NCI-H2107 (cell line): ENCODE data around the gene SLC11A1.

Source experiments
- DNase-seq: peaks from one replicate; lab custom pipeline; 2025; lab: John Stamatoyannopoulos, UW

Gene SLC11A1

DNA sequence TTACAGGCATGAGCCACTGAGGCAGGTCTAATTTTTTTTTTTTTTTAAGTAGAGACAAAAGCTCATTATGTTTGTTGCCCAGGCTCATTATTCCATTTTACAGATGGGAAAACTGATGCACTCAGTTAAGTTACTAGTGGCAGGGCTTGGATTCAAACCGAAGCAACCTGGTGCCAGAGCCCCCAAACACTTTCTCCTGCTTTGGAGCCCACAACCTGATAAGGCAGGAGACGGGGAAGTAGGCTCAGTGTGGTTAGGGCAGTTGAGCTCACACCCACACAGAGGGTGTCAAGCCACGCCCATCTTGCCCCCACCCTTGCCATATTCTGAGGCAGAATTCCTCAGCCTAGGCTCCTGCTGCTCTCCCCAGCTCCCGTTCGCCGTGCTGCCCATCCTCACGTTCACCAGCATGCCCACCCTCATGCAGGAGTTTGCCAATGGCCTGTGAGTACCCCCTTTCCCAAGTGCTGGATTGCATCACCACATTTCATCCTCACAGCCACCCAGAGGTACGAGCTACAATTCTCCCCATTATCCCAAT, 11.7 kb downstream of the SLC11A1 start:
- DNase-seq = no peak

DNA sequence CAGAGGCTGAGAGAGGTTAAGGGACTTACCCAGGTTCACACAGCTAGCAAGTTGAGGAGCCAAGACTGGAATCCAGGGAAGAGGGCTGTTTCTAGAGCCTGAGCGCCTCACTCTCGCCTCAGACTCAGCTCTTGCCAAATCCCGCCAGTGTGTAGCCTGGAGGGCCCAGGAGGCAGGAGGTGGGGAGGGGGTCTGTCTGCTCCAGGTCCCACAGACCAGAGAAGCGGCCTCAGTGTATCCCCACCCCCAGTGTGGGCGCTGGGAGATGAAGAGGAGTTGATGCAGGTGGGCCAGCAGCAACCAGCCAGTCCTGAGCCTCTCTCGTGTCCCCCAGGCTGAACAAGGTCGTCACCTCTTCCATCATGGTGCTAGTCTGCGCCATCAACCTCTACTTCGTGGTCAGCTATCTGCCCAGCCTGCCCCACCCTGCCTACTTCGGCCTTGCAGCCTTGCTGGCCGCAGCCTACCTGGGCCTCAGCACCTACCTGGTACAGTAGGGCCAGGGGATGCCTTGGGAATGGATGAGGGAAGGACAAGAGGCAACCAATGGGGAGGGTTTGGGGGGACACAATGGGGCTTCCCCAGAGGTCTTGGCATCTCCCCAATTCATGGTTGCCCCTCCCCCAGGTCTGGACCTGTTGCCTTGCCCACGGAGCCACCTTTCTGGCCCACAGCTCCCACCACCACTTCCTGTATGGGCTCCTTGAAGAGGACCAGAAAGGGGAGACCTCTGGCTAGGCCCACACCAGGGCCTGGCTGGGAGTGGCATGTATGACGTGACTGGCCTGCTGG, 12.4 kb downstream of the SLC11A1 start:
- DNase-seq = no peak

DNA sequence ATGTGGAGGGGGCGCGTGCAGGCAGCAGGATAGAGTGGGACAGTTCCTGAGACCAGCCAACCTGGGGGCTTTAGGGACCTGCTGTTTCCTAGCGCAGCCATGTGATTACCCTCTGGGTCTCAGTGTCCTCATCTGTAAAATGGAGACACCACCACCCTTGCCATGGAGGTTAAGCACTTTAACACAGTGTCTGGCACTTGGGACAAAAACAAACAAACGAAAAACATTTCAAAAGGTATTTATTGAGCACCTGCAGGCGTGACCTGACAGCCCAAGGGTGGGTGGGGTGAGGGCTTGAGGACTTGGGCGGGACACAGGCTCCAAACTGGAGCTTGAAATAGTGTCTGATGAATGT, 13.0 kb downstream of the SLC11A1 start:
- no peak for DNase-seq

DNA sequence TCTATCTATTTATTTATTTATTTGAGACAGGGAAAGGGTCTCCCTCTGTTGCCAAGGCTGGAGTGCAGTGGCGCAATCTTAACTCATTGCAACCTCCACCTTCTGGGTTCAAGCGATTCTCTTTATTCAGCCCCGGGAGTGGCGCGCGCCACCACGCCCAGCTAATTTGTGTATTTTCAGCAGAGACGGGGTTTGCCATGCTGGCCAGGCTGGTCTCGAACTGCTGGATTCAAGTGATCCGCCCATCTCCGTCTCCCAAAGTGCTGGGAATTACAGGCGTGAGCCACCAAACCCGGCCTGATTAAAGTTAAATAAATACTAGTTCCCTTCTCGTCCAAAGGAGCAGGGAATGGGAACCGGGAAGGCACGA, 13.4 kb downstream of the SLC11A1 start:
- DNase-seq = no peak

DNA sequence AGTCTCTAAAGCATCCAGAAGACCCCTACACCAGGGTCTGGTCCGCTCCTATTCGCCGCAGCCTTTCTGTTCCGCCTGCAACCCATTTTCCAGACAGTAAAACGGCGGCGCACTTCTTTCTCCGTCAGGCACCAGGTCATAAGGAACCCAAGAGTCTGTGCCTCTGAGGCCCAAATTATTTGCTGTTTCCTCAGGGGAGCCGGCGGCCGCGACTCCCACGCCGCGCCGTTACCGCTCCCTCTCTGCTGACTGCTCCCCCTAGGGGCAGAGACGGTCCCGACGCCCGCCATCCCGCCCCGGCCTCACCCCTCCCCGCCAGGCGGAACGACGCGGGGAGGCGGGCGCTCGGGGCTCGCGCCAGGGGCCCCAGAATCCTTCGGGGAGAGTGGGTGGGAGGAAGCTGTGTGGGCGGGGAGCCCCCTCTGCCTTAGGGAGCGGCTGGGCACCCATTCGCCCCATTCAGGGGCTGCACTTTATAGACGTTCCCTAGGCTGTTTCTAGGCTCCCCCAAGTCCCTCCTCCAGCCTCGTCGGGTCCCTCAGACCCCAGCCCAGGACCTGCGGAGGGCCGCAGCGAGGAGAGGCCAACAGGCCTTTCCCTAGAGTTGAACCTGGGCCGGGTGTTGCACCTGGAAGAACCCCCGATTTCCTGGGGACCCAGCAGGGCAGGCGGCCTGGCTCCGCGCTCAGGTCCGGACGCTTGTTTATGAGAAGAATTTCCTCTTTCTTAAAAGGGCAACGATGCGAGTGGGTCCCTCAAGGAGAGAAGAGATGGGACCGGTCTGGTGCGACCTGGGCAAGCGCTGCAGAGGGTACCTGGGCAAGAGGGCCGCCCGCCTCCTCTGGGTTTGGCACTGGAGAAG, 14.0 kb downstream of the SLC11A1 start:
- DNase-seq = peak; percentile 56

DNA sequence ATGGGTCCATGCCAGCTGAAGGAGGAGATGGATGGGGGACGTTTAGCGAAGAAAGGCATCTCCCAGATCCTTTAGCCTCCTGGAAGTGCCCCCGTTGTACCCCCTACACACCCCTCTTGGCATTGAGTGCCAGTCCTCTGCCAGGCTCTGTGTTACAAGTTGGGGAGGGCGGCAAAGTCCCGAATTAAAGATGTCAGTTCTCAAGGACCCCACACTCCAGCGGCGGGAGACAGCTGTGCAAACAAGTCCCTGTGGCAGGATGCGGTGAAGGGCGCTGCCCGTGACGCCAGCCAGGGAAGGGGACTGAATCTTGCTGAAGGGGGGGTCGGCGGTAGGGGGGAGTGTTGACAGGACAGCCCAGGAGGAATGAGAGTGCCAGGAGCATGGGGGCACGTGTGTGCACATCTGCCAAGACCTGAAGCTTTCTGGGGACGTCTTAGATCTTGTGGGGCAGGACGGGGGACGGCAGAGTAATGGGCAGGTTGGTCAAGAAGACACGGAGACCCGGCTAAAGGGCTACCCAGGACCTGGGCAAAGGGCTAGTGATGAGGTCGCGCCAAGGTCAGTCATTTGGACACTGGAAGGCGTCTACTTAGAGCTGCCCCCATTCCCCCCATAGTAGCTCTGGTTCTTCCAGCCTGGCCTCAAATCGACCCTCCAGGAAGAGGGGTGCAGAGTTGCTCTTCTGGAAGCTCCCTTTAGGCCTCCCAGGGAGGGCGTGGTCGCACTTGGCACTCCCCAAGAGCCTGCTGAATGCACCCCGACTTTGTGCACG, 14.8 kb downstream of the SLC11A1 start:
- DNase-seq = no peak

DNA sequence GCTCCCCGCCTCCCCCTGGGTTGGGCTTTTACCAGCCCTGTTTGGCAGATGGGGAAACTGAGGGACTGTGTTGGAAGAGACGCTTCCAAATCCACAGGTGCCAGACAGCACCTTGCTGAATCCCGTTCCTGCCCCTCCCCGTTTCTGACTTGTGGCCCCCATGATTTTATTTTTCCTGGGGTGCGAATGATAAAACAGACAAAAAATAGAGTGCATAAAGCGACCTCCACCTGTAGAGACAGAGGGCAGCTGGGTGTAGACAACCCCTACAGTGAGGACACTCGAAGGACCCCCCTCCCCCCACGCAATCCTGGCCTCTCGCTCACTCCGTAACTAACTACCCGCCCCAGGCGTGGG, 15.4 kb downstream of the SLC11A1 start:
- no peak for DNase-seq

DNA sequence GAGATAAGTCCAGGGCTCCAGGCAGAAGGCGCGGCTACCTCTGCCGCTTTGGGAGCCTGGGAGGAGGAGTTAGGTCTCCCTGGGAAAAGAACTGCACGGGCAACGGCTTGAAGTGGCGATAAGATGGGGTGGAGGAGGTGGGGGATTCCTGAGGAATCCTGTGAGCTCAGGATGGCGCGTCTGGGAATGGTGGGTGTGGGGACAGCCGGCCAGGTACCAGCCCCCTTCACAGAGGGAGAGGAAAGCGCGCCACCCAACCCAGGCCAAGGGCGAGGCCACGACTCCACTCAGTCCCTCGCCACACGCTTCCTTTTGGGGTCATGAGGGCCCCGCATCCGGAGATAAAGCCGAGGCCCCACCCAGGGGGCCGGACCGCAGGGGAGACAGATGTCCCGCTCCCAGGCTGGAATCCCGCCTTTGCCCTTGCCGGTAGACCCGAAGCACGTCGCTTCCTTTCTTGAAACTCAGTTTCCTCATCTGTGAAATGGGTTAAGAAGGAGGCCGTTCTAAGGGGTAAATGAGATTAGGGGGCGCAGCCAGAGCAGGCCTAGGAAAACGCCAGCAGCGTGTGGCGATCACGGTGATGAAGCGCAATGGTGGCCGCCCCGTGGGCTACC, 15.9 kb downstream of the SLC11A1 start:
- DNase-seq = no peak

DNA sequence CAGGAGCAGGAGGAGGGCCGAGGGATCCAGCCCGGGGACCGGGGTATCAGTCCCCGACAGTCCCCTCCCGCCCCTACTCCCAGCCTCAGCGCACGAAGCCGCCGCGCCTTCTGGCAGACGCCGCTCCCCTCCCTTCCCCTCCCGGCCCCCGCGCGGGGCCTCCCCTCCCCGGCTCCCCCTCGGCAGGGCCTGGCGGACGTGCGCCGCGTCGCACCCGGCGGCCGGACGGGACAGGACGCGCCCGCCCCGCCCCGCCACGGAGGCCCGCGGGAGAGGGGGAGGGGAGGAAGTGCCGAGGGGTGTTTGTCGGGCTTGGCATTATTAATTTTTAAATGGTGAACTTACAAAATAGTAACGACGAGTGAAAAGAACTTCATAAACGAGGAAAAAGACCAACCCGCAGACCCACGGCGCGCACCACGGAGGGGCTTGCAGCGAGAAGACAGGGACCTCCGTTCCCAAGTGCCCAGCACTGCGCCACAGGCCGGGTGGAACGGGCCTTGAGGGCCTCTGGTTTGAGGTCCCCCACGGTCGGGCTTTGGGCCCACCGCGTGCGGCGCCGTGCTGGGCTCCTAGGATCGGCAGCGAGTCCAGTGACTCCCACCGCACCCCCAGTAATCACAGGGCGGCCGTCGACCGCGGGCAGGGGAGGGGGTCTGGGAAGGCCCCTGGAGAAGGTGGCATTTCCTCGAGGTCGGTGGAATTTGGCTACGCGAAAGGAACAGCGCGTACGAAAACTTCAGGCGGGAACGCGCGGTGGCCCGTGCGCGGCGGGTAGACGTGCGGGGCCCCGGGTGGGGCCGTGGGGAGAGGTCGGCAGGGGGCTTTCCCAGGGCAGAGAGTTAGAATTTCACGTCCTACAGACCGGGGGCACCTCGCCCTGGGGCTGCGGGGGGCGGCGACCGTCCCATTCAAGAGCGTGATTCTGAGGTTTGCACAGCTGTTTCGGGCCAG, 16.6 kb downstream of the SLC11A1 start:
- DNase-seq = no peak

DNA sequence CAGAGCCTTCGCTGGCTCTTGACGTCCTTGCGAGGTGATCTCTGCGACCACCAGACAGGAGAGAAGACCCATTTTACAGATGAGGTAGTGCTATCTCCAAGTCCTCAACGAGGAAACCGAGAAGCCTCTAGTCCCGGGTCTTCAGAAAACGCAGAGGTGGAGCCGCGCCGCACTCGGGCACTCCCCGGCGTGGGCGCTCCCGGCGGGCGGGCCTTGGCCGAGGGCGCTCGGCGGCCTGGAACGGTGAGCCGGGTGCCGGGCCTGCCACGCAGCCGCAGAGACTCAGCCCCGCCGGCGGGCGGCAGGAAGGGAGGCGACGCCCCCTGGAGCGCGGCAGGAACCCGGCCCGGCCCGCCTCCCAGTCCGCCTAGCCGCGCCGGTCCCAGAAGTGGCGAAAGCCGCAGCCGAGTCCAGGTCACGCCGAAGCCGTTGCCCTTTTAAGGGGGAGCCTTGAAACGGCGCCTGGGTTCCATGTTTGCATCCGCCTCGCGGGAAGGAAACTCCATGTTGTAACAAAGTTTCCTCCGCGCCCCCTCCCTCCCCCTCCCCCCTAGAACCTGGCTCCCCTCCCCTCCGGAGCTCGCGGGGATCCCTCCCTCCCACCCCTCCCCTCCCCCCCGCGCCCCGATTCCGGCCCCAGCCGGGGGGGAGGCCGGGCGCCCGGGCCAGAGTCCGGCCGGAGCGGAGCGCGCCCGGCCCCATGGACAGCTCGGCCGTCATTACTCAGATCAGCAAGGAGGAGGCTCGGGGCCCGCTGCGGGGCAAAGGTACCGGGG, 17.5 kb downstream of the SLC11A1 start, which contains the start of gene CTDSP1:
TSS of gene CTDSP1 (plus strand) at position 478 of the 776 bp plus-strand sequence. CDS start at position 701, 223 bp downstream.
- peak; percentile 78 for DNase-seq

DNA sequence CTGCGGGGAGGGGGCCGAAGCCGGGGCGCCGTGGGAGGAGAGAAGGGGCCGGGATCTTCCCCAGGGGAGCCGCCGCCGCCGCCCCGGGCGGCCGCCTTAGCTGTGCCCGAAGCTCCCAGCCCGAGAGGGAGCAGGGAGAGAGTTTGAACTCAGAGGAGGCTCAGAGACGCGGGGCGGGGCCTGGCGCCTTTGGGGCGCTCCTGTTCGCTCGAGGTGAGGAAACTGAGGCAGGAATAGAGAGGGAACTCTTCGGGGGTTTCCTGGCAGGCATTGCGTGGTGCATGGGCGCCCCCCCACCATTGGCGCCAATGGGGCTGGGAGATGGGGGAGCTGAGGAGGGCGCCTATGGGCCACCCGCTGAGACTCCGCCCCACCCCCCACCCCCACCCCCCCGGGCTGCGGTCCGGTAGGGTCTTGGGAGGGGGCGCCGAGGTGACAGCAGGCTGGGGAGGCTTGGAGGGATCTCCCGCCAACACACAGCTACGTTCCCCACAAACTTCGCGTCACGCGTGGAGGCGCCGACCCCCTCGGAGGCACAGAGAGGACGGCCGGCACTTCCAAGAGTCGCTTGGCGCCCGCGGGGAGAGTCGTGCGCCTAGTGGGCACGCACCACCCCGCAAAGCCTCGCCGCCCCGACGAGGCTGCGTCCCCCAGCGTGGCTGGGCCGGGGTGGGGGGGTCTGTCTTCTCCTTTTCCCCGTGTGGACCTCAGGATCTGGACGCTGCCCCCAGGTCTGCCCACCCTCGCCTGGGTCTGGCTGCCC, 18.3 kb downstream of the SLC11A1 start:
- no peak for DNase-seq

DNA sequence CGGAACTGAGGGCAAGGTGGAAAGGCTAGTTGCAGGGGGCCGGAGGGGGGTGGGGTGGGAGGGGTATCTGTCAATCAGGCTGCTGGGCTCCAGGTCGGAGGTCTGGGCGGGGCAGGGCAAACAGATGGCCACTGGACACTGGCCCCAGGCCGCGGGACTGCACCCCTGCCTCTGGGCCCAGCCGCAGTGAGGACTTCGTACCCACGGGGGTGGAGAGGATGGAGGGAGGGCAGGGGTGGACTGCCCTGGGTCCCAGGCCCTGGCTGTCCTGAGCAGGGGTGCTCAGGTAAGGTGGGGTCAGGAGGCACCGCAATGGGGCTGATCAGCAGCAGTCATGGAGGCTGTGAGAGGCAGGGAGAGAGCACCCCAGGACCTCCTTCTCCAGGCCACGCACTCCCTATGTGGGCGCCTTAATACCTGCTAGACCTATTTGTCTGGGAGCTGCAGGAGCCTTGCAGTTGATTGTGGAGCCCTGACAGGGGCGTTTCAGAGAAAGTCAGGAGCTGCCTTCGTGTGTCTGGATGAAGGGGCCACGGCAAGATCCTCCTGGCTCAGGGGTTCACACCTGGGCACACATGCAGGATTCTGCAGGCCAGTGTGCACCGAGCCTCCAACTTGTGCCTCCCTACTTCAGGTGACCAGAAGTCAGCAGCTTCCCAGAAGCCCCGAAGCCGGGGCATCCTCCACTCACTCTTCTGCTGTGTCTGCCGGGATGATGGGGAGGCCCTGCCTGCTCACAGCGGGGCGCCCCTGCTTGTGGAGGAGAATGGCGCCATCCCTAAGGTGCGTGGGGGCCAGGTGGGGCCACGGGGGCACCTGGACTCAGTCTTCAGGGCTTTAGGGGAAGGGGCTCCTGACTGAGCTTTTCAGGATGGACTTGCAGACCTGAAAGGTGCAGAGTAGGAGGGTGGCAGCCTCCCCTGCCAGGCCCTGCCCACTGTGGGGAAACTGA, 19.1 kb downstream of the SLC11A1 start:
- DNase-seq = no peak

DNA sequence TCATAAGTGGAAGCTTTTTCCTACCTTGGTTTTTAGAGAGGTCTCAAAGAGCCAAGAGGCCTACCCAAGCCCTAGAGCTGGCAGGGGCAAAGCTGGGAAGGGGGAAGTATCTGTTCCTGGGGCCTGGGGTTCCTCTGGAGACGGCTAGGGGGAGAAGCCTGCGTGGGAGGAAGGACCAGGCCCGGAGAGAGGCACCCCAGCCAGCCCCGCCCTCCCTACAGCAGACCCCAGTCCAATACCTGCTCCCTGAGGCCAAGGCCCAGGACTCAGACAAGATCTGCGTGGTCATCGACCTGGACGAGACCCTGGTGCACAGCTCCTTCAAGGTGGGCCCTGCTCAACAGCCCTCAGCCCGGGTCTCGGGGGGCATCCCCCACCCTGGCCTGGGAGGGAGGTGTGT, 19.8 kb downstream of the SLC11A1 start:
- DNase-seq = no peak

DNA sequence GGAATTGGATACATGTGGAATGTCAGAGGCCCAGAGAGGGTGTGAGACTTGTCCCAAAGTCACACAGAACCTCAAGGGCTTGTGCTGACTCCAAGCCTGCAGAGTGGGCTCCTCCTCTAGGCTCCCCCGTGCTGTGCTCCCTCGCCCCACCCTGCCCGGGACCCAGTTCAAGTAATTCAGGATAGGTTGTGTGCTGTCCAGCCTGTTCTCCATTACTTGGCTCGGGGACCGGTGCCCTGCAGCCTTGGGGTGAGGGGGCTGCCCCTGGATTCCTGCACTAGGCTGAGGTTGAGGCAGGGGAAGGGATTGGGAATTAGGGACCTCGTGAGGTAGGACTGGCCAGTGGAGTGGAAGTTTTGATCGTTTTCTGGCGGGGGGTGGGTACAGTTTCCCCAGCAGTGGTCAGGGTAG, 20.4 kb downstream of the SLC11A1 start:
- no peak for DNase-seq

DNA sequence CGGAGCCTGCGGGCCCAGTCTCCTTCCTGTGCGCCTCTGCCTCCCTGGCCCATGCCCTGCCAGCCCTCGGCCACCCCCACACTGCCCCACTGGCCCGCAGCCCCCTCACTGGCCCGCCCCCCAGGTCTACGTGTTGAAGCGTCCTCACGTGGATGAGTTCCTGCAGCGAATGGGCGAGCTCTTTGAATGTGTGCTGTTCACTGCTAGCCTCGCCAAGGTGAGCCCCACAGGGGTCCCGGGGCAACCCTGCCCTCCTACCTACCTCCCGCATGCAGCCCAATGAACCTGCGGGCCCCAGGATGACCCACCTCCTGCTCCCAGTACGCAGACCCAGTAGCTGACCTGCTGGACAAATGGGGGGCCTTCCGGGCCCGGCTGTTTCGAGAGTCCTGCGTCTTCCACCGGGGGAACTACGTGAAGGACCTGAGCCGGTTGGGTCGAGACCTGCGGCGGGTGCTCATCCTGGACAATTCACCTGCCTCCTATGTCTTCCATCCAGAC, 20.9 kb downstream of the SLC11A1 start:
- DNase-seq = no peak

DNA sequence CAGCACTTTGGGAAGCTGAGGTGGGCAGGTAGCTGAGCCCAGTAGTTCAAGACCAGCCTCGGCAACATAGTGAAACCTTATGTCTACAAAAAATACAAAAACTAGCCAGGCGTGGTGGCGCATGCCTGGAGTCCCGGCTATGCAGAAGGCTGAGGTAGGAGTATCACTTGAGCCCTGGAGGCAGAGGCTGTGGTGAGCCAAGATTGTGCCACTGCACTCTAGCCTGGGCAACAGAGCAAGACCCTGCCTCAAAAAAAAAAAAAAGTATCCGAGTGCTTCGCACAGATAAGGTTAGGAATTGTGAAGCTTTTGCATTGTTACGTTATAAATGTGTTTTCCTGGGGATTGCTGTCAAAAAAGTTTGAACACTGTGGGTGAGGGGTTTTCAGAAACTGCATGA, 21.7 kb downstream of the SLC11A1 start:
- DNase-seq = no peak

DNA sequence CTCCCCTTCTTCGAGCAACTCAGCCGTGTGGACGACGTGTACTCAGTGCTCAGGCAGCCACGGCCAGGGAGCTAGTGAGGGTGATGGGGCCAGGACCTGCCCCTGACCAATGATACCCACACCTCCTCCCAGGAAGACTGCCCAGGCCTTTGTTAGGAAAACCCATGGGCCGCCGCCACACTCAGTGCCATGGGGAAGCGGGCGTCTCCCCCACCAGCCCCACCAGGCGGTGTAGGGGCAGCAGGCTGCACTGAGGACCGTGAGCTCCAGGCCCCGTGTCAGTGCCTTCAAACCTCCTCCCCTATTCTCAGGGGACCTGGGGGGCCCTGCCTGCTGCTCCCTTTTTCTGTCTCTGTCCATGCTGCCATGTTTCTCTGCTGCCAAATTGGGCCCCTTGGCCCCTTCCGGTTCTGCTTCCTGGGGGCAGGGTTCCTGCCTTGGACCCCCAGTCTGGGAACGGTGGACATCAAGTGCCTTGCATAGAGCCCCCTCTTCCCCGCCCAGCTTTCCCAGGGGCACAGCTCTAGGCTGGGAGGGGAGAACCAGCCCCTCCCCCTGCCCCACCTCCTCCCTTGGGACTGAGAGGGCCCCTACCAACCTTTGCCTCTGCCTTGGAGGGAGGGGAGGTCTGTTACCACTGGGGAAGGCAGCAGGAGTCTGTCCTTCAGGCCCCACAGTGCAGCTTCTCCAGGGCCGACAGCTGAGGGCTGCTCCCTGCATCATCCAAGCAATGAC, 22.4 kb downstream of the SLC11A1 start:
- no peak for DNase-seq
